CMK (cell line): ENCODE data around the gene PNMA1.

Experiments
- DNase-seq: peaks from one replicate; pipeline ENCODE4 v3.0.0-alpha.2; 2010; ENCODE audit warnings: low read depth

Gene PNMA1

DNA sequence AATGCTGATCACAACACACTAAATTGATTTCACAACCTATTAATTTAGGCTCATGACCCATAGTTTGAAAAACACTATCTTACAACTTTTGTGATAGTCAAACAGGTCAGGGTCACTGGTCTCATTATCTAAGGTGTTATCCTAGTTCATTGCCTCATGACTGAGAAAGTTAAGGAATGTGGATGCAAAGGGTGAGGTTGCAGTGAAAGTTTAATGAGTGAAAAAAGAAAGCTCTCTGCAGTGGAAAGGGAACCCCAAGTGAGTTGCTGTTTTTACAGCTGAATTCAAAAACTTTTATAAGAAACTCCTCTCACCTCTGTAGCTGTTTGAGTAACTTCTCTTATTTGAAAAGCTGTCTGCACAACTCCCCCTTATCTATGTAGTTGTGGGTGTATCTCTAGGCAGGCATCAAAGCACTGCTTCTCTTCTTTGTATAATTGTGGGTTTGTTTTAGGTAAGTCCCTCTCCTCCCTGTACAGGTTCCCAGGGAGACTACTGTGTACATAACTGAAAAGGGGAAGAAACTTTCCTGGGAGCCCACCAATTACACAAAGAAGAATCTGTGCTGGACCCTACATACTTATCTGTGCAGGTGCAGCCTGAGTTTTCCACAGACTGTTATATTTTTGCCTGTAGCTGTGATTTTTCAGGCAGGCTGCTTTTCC lies 50.5 kb downstream of the PNMA1 start:
- no peak for DNase-seq

DNA sequence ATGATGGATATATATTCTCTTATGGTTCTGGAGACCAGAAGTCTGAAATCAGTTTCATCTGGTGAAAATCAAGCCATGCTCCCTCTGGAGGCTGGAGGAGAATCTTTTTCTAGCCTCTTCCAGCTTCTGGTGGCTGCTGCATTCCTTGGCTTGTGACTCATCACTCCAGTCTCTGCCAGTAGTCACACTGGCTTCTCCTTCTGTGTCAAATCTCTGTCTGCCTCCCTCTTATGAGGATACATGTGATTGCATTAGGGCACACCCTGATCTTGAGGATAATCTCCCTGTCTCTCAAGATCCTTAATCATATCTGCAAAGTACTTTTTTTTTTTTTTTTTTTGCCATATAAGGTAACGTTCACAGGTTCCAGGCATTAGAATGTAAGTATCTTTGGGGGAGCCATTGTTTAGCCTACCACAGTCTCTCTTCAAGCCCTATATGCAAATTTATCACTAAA lies 51.7 kb downstream of the PNMA1 start:
- DNase-seq, result peak; percentile 2

DNA sequence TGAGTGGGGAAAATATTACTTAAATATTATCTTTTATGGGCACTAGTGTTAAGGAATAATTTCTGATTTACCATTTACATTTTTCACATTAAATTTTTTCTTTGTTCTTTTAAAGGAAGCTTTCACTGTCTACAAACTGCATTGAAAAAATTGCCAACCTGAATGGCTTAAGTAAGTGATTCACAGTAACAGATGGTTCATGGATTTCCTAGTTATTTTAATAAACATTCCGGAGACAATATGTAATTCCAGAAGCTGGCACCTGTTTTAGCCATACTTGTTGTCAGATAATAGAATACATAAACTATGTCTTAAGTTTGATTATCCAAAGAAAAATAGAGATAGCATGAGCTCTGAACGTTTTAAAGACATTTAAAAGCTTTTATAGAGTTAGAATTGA lies 52.3 kb downstream of the PNMA1 start:
- no peak for DNase-seq
